C4-2B (cell line): Measurements from ENCODE around the gene CDK14.

Experiments
- H3K27ac ChIP-seq: fragments of 450-650 bp; 2 replicates; pipeline ENCODE4 v1.5.1; 2017
- ZFX ChIP-seq: fragments of 450-650 bp; IDR thresholded peaks from 2 replicates; pipeline ENCODE4 v1.6.1; 2017
- TF ChIP-seq, protein P1 (sequence below): fragments of 450-650 bp; conservative IDR thresholded peaks from 2 replicates; pipeline ENCODE4 v1.5.1; 2017; ENCODE audit warnings: mild to moderate bottlenecking

The CDK14 gene

DNA sequence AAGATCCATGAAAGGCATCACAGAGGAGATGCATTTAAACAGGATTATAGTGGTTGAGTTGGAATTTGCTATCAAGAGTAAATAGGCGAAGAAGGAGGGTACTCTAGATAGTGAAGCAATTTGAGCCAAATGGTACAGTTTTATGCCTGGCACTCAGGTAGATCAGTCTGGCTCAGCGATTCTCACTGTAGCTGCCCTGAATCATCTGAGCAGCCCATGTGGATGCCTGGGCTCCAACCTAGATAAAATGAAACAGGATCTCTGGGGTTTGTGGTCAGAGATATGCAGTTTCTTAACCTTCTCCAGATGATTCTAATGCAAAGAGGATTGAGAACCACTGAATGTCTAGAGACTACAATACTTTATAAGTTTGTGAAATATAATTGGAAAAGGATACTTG, 386.1 kb downstream of the CDK14 start:
- no peak overlapping the region for H3K27ac ChIP-seq
- TF ChIP-seq, protein P1, sequence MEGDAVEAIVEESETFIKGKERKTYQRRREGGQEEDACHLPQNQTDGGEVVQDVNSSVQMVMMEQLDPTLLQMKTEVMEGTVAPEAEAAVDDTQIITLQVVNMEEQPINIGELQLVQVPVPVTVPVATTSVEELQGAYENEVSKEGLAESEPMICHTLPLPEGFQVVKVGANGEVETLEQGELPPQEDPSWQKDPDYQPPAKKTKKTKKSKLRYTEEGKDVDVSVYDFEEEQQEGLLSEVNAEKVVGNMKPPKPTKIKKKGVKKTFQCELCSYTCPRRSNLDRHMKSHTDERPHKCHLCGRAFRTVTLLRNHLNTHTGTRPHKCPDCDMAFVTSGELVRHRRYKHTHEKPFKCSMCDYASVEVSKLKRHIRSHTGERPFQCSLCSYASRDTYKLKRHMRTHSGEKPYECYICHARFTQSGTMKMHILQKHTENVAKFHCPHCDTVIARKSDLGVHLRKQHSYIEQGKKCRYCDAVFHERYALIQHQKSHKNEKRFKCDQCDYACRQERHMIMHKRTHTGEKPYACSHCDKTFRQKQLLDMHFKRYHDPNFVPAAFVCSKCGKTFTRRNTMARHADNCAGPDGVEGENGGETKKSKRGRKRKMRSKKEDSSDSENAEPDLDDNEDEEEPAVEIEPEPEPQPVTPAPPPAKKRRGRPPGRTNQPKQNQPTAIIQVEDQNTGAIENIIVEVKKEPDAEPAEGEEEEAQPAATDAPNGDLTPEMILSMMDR, result no peak
- TF ChIP-seq ZFX, result no peak

DNA sequence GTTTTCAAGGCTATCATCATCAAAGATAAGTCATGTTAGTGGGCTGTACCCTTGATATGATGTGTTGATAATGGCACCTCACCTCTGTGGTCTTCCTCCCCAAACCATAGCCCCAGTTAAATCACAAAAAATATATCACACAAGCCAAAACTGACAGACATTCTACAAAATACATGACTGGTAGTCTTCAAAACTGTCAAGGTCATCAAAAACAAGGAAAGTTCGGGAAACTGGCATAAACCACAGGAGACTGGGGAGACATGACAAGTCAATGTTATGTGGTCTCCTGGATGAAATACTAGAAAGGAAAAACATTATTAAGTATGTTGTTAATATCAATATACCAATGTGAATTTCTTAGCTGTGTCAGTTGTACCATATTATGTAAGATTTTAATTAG, 388.6 kb downstream of the CDK14 start:
- TF ChIP-seq, protein P1, result no peak
- TF ChIP-seq ZFX, result no peak
- H3K27ac ChIP-seq, result no peak overlapping the region

DNA sequence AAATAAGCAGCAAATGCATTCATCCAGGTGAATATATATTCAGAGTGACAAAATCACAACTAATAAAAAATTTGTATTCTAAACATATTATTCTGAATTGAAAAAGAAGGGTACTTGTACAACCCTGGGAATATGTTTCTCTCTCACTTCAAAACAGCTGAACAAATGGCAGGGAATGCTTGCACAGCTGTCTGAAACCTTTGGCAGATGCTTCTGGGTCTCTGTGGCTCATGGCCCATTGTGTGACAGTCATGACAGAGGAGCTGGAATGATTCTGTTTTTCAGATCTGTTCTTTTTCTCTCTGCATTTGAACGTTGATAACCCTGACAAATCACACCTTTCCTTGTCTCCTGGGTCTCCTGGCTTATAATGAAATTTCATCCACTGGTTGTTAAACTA, 392.4 kb downstream of the CDK14 start:
- no peak for TF ChIP-seq ZFX
- TF ChIP-seq, protein P1, result no peak
- no peak overlapping the region for H3K27ac ChIP-seq

DNA sequence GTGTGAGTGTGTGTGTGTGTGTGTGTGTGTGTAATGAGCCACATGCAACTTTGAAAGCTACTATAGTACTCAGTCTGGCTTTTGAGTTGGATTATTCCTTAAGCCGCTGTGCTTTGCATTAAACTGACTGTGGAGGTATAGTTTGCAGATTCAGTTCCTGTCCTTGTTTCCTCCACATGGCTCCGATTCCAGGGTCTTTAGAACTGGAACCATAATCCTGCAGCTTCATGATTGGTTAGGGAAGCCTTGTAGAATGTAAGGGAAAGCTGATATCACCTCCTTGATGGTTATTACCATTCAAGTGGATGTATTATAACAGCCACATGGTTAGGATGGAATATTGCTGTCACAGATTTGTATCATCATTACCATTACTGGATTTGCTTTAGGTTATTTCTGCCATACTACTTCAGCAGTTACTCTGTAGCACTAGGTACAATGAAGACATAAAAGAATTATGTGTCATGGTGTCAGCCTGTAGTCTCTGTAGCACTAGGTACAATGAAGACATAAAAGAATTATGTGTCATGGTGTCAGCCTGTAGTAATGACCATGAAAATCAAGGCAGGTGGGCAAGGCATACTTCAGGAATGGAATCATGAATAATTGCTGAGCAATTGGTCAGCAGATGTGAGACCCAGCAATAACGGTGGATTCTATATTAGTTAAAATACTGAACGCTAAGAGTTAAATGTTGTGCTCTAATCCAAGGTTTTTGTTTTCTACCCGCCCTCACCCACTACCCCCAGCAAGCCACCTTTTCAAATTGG, 393.1 kb downstream of the CDK14 start:
- no peak overlapping the region for H3K27ac ChIP-seq
- TF ChIP-seq, protein P1, result no peak
- no peak for TF ChIP-seq ZFX

DNA sequence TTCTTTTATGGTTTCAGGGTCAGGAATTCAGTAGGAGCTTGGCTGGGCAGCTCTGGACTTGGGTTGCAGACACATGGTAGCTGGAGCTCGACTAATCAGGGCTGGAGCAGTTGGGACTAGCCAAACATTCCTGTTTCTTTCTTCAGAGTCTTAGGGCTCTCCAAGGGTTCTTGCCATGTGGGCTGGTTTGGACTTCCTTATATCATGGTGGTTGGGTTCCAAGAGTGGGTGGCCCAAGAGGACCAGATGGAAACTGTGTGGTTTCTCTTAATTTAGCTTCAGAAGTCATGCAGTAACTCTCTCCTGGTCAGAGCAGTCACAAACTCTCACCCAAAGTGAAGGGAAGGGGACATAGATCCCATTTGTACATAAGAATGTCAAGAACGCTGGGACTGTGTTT, 398.0 kb downstream of the CDK14 start:
- no peak overlapping the region for H3K27ac ChIP-seq
- no peak for TF ChIP-seq ZFX
- TF ChIP-seq, protein P1, result no peak

DNA sequence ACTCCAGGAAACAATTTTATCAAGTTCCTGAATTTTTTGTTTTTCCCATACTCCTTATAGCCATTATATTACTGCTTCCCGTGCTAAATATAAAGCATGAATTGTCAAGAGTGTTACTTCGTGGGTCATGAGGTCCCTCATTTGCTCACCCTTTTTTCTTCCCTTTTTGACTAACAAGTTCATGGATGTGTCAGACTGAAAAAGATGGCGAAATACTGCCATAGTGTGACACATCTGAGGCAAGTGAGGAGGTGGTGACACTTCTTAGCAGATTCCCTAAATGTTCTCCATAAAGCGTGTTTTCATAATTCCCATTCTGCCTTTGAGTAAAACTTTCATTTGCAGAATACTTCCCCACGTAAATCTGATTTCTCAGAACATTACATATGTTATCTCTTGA, 398.5 kb downstream of the CDK14 start:
- H3K27ac ChIP-seq, result no peak overlapping the region
- TF ChIP-seq, protein P1, result no peak
- no peak for TF ChIP-seq ZFX

DNA sequence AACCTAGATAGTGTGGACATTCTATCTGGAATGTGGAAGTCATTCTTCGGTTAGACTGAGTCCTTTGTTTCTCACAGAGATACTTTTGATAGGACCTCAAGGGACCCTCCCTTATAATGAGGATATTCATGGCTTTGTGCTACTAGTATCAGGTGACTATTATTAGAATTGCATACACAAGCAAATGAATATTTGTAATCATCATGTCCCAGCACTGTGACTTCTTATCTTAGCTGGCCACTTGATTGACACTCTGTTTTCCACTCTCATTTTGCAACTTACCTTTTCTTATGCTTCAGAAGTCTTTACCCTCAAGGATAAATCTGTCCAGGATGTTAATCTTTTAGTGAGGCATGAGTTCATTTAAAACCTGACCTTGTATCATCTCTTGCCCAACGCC, 399.9 kb downstream of the CDK14 start:
- TF ChIP-seq, protein P1, result no peak
- no peak for TF ChIP-seq ZFX
- H3K27ac ChIP-seq, result no peak overlapping the region
